Measurements from ENCODE around the gene MEIG1.
"Not testable (repeated sequence)": the region's sequence is repeated elsewhere in the genome, so short reads cannot be mapped to it uniquely, and the experiment has no call there.

The MEIG1 gene

DNA sequence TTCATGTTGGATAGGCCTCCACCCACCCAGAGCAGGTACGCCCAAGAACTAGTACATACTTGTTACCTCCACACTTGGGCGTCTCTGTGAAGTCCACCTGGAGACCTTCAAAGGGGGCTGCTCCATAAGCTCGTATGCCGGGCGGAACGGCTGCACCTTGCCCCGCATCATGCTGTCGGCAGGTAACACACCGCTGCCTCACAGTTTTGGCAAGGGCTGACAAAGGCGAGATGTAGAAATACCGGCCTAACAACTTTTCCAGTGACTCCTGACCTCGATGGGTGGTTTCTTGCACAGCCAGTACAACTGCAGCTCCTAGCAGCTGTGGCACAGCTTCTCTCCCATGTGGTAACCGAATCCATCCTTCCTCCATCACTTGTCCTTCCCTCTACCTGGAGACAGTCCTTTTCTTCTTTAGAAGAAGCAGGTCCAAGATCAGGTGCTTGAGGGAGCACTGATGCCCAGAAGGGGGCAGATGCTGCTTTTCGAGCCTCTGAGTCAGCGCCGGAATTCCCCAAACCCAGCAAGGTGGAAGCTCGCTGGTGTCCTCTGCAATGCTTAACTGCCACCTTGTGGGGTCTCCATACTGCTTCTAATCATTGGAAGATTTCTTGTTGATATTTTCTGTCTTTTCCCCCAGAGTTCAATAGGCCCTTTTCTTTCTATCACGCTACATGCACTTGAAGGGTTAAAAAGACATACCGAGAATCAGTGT, 32.0 kb downstream of the MEIG1 start:
- peak; percentile 14 for DNase-seq (ENCODE audit: extremely low read depth, insufficient read length)

DNA sequence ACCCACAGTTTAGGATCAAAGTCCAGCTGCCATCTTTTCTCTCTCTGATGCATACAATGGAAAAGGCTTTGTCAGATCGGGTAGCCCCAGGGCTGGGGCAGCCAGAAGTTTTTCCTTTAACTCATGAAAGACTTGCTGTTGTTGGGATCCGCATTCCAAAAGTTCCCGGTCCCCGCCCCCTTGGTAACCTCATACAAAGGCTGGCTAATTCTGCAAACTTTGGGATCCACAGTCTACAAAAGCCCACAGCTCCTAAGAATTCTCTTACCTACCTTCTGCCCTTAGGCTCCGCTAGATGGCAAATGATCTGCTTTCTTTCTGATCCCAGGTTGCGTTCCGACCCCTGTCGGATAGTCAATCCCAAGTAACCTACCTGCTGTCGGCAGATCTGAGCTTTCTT, 33.1 kb downstream of the MEIG1 start:
- not testable (repeated sequence) for H3K27me3 ChIP-seq (replicated peaks; ENCODE audit: control insufficient read depth, insufficient read depth, low read length); H3K36me3 ChIP-seq (ENCODE audit: control insufficient read depth, insufficient read depth, low read length); DNase-seq (ENCODE audit: extremely low read depth, insufficient read length); H3K4me3 ChIP-seq (replicated peaks; ENCODE audit: low read depth, low read length)

More for the DNA sequence above, 32.0 kb downstream of the MEIG1 start:
- TF ChIP-seq, protein P1, sequence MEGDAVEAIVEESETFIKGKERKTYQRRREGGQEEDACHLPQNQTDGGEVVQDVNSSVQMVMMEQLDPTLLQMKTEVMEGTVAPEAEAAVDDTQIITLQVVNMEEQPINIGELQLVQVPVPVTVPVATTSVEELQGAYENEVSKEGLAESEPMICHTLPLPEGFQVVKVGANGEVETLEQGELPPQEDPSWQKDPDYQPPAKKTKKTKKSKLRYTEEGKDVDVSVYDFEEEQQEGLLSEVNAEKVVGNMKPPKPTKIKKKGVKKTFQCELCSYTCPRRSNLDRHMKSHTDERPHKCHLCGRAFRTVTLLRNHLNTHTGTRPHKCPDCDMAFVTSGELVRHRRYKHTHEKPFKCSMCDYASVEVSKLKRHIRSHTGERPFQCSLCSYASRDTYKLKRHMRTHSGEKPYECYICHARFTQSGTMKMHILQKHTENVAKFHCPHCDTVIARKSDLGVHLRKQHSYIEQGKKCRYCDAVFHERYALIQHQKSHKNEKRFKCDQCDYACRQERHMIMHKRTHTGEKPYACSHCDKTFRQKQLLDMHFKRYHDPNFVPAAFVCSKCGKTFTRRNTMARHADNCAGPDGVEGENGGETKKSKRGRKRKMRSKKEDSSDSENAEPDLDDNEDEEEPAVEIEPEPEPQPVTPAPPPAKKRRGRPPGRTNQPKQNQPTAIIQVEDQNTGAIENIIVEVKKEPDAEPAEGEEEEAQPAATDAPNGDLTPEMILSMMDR (IDR thresholded peaks at IDR 0.05; ENCODE audit: insufficient read depth, low read length, poor library complexity, severe bottlenecking) = peak; percentile 62
- H3K4me3 ChIP-seq (replicated peaks; ENCODE audit: low read depth, low read length); H3K27me3 ChIP-seq (replicated peaks; ENCODE audit: control insufficient read depth, insufficient read depth, low read length); H3K36me3 ChIP-seq (ENCODE audit: control insufficient read depth, insufficient read depth, low read length): not testable (repeated sequence)

DNA sequence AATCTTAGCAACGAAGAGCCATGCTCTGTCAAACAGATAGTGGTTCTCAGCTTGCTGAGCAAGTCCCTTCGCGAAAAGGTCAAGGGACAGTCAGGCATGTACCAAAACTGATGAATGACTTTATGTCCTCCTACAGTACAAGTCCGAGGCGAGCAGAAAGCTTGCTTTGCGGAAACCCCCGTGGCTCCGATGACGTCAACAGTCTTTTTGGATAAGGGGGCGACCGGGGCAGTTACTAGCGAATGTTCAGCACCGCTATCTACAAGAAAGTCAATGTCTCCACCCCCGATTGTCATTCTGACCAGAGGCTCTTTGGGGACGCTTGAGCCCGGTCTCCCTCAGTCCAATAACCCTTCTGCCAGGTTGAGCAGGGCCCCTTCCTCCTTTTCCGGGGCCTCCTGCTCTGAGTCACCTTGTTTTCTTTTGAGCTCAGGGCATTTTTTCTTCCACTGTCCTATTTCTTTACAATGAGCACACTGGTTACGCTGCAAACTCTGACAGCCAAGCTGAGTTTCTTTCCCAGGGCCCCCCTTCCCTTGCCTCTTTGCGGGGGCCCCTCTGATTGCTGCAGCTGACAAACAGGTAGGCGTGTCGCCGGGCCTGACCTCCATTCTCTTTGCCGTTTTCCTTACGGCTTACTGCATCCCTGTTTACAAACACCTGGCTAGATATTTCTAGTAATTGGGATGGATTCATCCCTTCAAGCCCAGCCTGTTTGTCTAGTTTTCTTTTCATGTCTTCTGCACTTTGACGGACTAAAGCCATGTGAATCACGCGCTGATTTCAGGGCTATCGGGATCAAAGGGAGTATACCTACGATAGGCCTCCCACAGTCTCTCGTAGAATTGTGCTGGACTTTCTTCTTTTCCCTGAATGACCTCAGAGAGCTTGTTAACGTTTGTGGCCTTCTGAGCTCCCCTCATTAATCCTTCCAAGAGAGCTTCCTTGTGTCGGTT, 34.6 kb downstream of the MEIG1 start:
- DNase-seq (ENCODE audit: extremely low read depth, insufficient read length); H3K27me3 ChIP-seq (replicated peaks; ENCODE audit: control insufficient read depth, insufficient read depth, low read length); H3K4me3 ChIP-seq (replicated peaks; ENCODE audit: low read depth, low read length); H3K36me3 ChIP-seq (ENCODE audit: control insufficient read depth, insufficient read depth, low read length): not testable (repeated sequence)

DNA sequence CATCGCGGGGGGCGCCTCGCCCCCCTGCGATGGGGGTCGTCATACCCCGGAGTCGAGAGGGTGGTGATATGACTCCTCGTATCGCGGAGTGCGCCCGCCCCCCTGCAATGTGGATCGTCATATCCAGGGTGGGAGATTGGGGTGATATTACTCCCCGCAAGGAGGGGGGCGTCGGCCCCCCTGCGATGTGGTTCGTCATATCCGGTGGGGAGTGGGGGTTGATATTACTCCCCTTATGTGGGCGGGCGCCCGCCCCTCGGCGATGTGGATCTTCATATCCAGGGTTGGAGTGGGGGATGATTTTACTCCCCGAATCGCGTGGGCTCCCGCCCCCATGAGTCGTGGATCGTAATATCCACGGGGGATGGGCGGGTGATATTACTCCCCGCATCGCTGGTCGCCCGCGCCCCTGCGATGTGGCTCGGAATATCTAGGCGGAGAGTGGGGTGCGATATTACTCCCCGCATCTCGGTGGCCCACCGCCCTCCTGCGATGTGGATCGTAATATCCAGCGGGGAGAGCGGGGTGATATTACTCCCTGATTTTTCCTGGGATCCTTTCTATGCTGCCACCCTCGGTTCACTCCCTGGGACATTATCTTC, 36.9 kb downstream of the MEIG1 start:
- Histone ChIP-seq H3K27me3 (replicated peaks; ENCODE audit: control insufficient read depth, insufficient read depth, low read length) (no peaks in the 10 kb centered on the region), H3K4me3 (replicated peaks; ENCODE audit: low read depth, low read length) (no peak overlapping the region), H3K36me3 (ENCODE audit: control insufficient read depth, insufficient read depth, low read length) (no peaks in the 10 kb centered on the region)
- TF ChIP-seq, protein P1 (IDR thresholded peaks at IDR 0.05; ENCODE audit: insufficient read depth, low read length, poor library complexity, severe bottlenecking) = no peak
- no peak for DNase-seq (ENCODE audit: extremely low read depth, insufficient read length)

DNA sequence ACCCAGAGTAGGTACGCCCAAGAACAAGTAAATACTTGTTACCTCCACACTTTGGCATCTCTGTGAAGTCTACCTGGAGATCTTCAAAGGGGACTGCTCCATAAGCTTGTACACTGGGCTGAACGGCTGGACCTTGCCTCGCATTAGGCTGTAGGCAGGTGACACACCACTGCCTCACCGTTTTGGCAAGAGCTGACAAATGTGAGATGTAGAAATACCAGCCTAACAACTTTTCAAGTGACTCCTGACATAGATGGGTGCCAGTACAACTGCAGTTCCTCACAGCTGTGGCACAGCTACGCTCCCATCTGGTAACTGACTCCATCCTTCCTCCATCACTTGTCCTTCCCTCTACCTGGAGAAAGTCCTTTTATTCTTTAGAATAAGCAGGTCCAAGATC, 54.3 kb downstream of the MEIG1 start:
- H3K4me3 ChIP-seq (replicated peaks; ENCODE audit: low read depth, low read length); H3K27me3 ChIP-seq (replicated peaks; ENCODE audit: control insufficient read depth, insufficient read depth, low read length); DNase-seq (ENCODE audit: extremely low read depth, insufficient read length); H3K36me3 ChIP-seq (ENCODE audit: control insufficient read depth, insufficient read depth, low read length): not testable (repeated sequence)

DNA sequence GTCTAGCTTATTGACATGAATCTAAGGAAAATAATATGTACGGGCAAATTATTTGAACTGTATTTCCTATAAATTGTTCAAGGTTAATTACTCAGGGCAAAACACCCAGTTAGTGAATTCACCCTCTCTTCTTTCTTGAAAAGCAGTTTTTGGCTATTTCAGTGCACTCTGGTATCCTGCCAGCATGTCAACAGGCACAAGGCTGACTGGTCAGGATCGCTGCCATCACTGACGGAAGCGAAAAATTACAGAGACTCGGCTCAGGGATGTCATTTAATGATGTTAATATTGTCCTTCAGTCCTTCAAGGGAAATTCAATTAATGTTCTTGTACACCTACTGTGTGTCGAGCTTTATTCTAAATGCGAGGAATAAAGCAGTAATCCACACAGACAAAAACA, 56.3 kb downstream of the MEIG1 start:
- H3K4me3 ChIP-seq (replicated peaks; ENCODE audit: low read depth, low read length) = no peak overlapping the region
- H3K27me3 ChIP-seq (replicated peaks; ENCODE audit: control insufficient read depth, insufficient read depth, low read length) = no peaks in the 10 kb centered on the region
- DNase-seq (ENCODE audit: extremely low read depth, insufficient read length) = no peak
- no peaks in the 10 kb centered on the region for H3K36me3 ChIP-seq (ENCODE audit: control insufficient read depth, insufficient read depth, low read length)
- TF ChIP-seq, protein P1 (IDR thresholded peaks at IDR 0.05; ENCODE audit: insufficient read depth, low read length, poor library complexity, severe bottlenecking) = no peak

DNA sequence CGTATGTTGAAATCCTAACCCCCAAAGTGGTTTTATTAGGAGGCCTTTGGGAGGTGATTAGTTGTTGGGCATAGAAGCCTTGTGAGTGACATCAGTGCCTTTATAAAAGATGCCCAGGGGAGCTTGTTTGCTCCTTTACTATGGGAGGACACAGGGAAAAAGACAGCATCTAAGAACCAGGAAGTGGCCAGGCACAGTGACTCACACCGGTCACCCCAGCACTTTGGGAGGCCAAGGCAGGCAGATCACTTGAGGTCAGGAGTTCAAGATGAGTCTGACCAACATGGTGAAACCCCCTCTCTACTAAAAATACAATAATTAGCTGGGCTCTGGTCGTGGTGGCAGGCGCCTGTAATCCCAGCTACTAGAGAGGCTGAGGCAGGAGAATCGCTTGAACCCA, 61.8 kb downstream of the MEIG1 start:
- not testable (repeated sequence) for H3K36me3 ChIP-seq (ENCODE audit: control insufficient read depth, insufficient read depth, low read length); DNase-seq (ENCODE audit: extremely low read depth, insufficient read length); H3K27me3 ChIP-seq (replicated peaks; ENCODE audit: control insufficient read depth, insufficient read depth, low read length); H3K4me3 ChIP-seq (replicated peaks; ENCODE audit: low read depth, low read length)
